ENCODE measurements around the gene ASPM.

Gene ASPM

DNA sequence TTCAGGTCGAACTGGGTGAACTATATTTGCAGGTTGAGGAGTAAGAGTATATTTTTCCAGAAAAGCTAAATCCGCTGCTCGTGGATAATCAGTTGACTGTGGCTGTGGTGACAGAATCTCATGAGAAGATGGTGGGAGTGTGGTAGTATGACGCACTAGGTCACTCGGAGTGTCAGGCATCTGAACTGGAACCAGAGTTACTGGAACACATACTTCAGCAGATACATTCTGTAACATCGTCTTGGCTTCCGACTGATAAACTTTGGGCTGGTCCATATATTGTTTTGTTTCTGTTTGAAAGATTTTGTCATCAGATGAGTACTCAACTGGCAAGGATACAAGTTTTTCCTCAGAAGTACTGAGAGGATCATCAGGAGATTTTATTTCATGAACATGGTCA is 13.0 kb upstream of the ASPM start:
- Mint-ChIP-seq H3K27me3 (ENCODE audit: low read depth) (no peaks in the 10 kb centered on the region), H3K4me3 (no peak overlapping the region), H3K36me3 (ENCODE audit: low read depth) (peaks cover 9% of the 10 kb centered on the region), H3K4me1 (ENCODE audit: low read depth) (peaks cover 4% of the 10 kb centered on the region), H3K27ac (no peak overlapping the region), H3K9me3 (no peaks in the 10 kb centered on the region)

DNA sequence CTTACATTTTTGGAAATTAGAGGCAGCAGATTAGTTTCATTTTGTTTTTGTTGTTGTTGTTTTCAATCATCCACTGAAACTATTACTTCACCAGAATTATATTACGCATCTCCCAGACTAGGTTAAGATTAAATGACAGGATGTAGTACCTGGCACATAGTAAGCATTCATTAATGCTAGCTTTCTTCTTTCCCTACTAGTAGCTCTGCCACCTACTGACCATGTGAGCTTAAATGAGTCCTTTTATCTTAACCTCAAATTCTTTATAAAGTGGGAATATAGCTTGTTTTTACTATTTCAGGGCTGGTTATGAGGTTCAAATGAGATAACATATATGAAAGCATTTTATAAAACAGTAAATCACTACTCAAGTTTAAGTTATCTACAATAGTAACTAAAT is 10.2 kb upstream of the ASPM start:
- Mint-ChIP-seq H3K9me3 (no peaks in the 10 kb centered on the region), H3K4me3 (no peak overlapping the region), H3K36me3 (ENCODE audit: low read depth) (peaks cover 6% of the 10 kb centered on the region), H3K27ac (no peak overlapping the region), H3K27me3 (ENCODE audit: low read depth) (no peaks in the 10 kb centered on the region), H3K4me1 (ENCODE audit: low read depth) (peaks cover 4% of the 10 kb centered on the region)

- H3K36me3 Mint-ChIP-seq (ENCODE audit: low read depth) = no peaks in the 10 kb centered on the region
- no peak overlapping the region for H3K4me3 Mint-ChIP-seq
- no peaks in the 10 kb centered on the region for H3K9me3 Mint-ChIP-seq
- H3K4me1 Mint-ChIP-seq (ENCODE audit: low read depth) = peaks cover 4% of the 10 kb centered on the region
- H3K27ac Mint-ChIP-seq = no peak overlapping the region
- H3K27me3 Mint-ChIP-seq (ENCODE audit: low read depth) = no peaks in the 10 kb centered on the region
These were observed 6.2 kb upstream of the ASPM start for GRCh38 chr1:197152662-197153061.

DNA sequence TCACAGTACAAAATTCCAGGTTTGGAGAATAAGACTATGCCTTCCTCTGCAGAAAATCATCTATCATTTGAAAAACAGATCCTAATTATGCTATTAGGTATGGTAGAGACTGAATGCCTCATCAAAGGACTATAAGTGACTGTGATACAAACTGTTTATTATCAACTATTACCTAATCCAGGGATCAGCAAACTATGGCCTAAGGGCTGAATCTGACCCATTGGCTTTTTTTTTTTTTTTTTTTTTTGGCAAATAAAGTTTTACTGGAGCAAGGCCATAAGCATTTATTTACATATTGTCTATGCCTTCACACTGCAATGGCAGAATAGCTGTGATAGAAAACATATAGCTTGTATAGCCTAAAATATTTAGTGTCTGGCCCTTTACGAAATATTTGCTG is 4.7 kb upstream of the ASPM start:
- H3K36me3 Mint-ChIP-seq (ENCODE audit: low read depth) = peaks cover 3% of the 10 kb centered on the region
- H3K4me1 Mint-ChIP-seq (ENCODE audit: low read depth) = peaks cover 4% of the 10 kb centered on the region
- no peak overlapping the region for H3K4me3 Mint-ChIP-seq
- no peaks in the 10 kb centered on the region for H3K9me3 Mint-ChIP-seq
- no peak overlapping the region for H3K27ac Mint-ChIP-seq
- no peaks in the 10 kb centered on the region for H3K27me3 Mint-ChIP-seq (ENCODE audit: low read depth)

DNA sequence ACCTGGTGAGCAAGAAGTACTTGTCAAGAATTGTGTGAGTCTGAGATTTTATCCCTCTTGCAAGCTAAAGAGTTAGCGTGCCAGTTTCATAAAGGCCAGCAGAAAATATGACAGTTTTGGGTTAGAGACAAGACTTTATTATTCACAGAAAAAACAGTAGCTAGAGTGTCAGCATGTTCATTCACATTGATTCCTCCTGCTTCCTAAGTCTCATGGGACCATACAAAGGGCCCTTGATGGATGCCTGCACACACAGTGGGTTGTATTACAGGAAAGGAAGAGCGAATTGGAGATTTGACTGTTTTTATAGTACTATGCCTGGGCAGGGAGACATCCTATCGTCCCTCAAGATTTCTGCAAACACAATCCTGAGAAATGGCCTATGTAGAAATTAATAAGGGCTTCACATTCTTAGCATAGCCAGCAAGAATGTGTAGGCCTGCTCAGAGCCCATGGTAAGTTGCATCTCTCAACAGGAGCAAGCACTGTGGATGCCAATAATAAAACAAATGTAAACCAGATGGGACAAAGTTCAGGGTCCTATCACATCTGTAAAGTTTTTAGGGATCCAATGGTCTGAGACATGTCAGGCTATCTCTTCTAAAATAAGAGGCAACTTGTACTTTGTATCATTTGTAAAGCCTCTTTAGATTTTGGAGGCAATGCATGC is 4.0 kb upstream of the ASPM start:
- Mint-ChIP-seq H3K27ac (no peak overlapping the region), H3K4me1 (ENCODE audit: low read depth) (peaks cover 4% of the 10 kb centered on the region), H3K27me3 (ENCODE audit: low read depth) (no peaks in the 10 kb centered on the region), H3K36me3 (ENCODE audit: low read depth) (peaks cover 3% of the 10 kb centered on the region), H3K9me3 (no peaks in the 10 kb centered on the region), H3K4me3 (no peak overlapping the region)

- no peaks in the 10 kb centered on the region for H3K9me3 Mint-ChIP-seq
- no peaks in the 10 kb centered on the region for H3K27me3 Mint-ChIP-seq (ENCODE audit: low read depth)
- H3K4me1 Mint-ChIP-seq (ENCODE audit: low read depth) = peaks cover 5% of the 10 kb centered on the region
- no peak overlapping the region for H3K27ac Mint-ChIP-seq
- peaks cover 5% of the 10 kb centered on the region for H3K36me3 Mint-ChIP-seq (ENCODE audit: low read depth)
- no peak overlapping the region for H3K4me3 Mint-ChIP-seq
These were observed 2.9 kb upstream of the ASPM start for GRCh38 chr1:197149340-197149739.

DNA sequence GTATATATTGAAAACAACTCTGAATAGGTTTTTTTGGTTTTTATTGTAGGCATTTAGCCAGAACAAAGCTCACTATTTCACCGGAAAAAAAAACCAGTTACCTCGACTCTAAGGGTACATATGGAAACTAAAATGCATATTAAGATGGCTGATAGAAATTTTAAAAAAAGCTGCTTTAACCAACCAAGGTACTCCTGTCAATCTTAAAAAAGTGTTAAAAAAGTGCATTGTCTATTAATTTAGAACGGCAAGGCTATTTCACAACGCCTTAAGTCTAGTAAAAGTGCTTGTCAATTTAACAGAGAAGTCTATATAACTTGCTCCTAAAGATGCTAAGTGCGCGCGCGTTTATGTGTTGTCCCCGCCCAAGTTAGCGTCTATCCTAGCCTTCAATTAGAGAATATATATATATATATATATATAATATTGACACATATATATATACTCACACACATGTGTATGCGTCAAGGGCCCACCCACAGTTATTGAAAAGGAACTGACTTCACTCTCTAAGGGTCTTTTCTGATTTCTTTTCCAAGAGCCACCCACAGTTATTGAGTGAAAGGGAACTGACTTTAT is 934 bp downstream of the ASPM start:
- Mint-ChIP-seq H3K27ac (peak overlapping the region; percentile 92), H3K27me3 (ENCODE audit: low read depth) (no peaks in the 10 kb centered on the region), H3K9me3 (no peaks in the 10 kb centered on the region), H3K4me1 (ENCODE audit: low read depth) (peaks cover 29% of the 10 kb centered on the region), H3K4me3 (peak overlapping the region; percentile 86), H3K36me3 (ENCODE audit: low read depth) (peaks cover 17% of the 10 kb centered on the region)

DNA sequence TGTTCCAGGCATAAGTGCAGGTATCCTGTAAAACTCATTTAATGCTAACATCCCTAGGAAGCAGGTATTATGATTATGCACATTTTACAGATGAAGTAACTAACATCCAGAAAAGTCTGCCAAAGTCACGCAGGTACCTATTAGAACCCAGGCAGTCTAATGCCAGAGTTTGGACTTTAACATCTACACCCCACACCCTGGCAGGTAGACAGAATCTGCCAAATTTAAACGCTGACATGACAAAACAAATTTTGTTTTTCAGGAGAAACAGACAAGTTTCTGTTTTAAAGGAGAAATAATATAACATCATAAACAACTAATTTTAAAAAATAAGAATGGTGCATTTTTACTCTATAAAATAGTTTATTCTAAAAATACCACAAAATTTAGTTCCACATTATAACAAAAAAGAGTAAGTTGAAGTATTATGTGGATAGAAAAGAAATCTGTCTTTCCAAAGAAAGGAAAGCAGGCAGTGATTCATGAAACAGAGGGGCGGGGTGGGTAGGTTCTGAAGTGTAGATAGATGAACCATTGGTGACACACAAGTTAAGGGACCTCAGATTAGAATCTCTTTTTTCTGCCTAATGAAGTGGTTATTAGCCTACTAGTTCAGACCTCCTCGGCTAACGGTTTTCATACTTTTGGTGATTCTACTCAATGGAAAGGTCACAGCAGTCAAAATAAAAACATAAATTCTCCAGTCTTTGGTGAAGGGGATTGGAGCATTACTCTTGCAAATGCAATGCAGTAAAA is 1.7 kb downstream of the ASPM start:
- Mint-ChIP-seq H3K4me1 (ENCODE audit: low read depth) (peaks cover 36% of the 10 kb centered on the region), H3K9me3 (no peaks in the 10 kb centered on the region), H3K27me3 (ENCODE audit: low read depth) (no peaks in the 10 kb centered on the region), H3K36me3 (ENCODE audit: low read depth) (peaks cover 22% of the 10 kb centered on the region), H3K4me3 (peak overlapping the region; percentile 86), H3K27ac (peak overlapping the region; percentile 79)

DNA sequence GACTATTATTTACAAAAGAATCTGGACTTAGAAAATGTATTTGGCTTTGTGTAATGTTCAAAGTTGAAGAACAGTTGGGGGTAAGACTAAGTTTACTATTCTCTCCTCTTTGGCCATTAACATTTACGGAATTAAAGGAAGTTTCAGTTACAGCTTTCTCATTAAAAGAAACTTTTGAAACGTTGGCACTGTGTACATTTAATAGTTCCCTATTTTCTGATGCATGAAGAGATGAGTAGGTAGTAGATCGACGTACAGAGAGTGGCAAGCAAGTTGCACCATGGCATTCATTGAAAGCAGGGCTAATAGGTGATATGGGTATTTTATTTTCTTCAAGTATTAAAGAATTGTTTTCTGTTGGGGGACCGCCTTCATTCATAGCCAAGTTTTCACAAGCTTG is 3.2 kb downstream of the ASPM start:
- Mint-ChIP-seq H3K9me3 (no peaks in the 10 kb centered on the region), H3K36me3 (ENCODE audit: low read depth) (peaks cover 26% of the 10 kb centered on the region), H3K4me1 (ENCODE audit: low read depth) (peaks cover 40% of the 10 kb centered on the region), H3K27ac (peak overlapping the region; percentile 38), H3K4me3 (peak overlapping the region; percentile 35), H3K27me3 (ENCODE audit: low read depth) (no peaks in the 10 kb centered on the region)

GRCh38 chr1:197141575-197141974 is 4.9 kb downstream of the ASPM start:
- H3K27ac Mint-ChIP-seq = peak overlapping the region; percentile 55
- peak overlapping the region; percentile 63 for H3K4me3 Mint-ChIP-seq

GRCh38 chr1:197140121-197140520 is 6.3 kb downstream of the ASPM start:
- peaks cover 44% of the 10 kb centered on the region for H3K4me1 Mint-ChIP-seq (ENCODE audit: low read depth)
- no peaks in the 10 kb centered on the region for H3K27me3 Mint-ChIP-seq (ENCODE audit: low read depth)
- peaks cover 29% of the 10 kb centered on the region for H3K36me3 Mint-ChIP-seq (ENCODE audit: low read depth)

More at GRCh38 chr1:197141575-197141974, 4.9 kb downstream of the ASPM start:
- H3K36me3 Mint-ChIP-seq (ENCODE audit: low read depth) = peaks cover 32% of the 10 kb centered on the region
- peaks cover 45% of the 10 kb centered on the region for H3K4me1 Mint-ChIP-seq (ENCODE audit: low read depth)
- no peaks in the 10 kb centered on the region for H3K9me3 Mint-ChIP-seq
- H3K27me3 Mint-ChIP-seq (ENCODE audit: low read depth) = no peaks in the 10 kb centered on the region

DNA sequence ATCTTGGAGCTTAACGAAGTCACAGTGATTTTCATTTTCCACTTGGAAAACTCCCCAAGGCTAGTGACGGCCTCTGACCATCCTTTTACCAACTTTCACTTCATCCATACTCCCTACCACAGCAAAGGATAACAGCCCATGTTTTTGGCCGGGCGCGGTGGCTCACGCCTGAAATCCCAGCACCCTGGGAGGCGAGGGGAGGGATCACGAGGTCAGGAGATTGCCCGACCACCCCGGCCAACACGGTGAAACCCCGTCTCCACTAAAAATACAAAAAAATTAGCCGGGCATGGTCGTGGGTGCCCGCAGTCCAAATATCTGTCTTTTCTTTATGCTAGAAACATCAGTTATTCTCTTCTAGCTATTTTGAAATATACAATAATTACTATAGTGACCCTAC is 7.3 kb downstream of the ASPM start:
- Mint-ChIP-seq H3K27me3 (ENCODE audit: low read depth) (no peaks in the 10 kb centered on the region), H3K27ac (peak overlapping the region; percentile 53), H3K4me1 (ENCODE audit: low read depth) (peaks cover 46% of the 10 kb centered on the region), H3K9me3 (no peaks in the 10 kb centered on the region), H3K4me3 (no peak overlapping the region), H3K36me3 (ENCODE audit: low read depth) (peaks cover 30% of the 10 kb centered on the region)

More at GRCh38 chr1:197140121-197140520, 6.3 kb downstream of the ASPM start:
- H3K27ac Mint-ChIP-seq = peak overlapping the region; percentile 63
- peak overlapping the region; percentile 3 for H3K4me3 Mint-ChIP-seq
- no peaks in the 10 kb centered on the region for H3K9me3 Mint-ChIP-seq

DNA sequence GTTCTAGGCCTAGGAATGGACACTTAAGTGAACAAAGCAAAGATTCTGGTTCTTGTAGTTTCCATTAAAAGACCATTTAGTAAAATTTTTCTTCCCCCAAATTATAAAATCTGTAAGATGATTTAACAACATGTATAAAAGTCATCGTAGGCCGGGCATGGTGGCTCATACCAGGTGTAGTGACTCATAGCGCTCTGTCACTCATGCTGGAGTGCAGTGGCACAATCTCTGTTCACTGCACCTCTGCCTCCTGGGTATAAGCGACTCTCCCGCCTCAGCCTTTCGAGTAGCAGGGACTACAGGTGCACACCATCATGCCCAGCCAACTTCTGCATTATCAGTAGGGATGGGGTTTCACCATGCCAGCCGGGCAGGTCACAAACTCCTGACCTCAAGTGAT is 9.1 kb downstream of the ASPM start:
- H3K27me3 Mint-ChIP-seq (ENCODE audit: low read depth) = no peaks in the 10 kb centered on the region
- H3K9me3 Mint-ChIP-seq = no peaks in the 10 kb centered on the region
- H3K4me1 Mint-ChIP-seq (ENCODE audit: low read depth) = peaks cover 35% of the 10 kb centered on the region
- peaks cover 35% of the 10 kb centered on the region for H3K36me3 Mint-ChIP-seq (ENCODE audit: low read depth)
- no peak overlapping the region for H3K4me3 Mint-ChIP-seq
- H3K27ac Mint-ChIP-seq = no peak overlapping the region

DNA sequence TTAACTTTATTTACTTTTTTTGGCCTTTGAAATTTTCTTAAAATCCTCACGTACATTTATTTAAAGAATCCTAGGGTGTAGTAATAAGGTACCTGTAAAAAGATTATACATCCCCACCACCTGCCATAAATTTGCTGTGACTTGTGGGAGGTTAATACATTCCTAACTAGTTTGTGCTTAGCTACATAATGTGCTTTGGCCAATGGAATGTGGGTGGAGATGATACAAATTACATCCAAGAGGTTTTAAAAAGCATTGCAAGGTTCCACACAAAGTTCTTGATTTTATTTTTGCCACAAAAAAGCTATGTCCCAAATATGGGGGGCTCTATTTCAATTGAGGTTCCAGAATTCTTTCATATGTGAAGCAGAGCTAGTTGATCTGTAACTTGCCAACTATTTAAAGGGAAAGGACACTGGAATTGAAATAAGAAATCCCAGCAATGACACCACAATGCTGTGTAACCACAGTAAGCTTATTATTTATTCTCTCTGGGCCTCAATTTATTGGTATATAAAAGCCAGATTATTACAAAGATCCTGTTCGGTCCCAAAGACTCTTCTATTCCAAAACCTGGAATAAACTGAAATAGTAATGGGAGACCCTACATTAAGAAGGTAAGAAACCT is 15.7 kb downstream of the ASPM start:
- Mint-ChIP-seq H3K36me3 (ENCODE audit: low read depth) (peaks cover 32% of the 10 kb centered on the region), H3K27me3 (ENCODE audit: low read depth) (no peaks in the 10 kb centered on the region), H3K4me3 (no peak overlapping the region), H3K27ac (no peak overlapping the region), H3K9me3 (no peaks in the 10 kb centered on the region), H3K4me1 (ENCODE audit: low read depth) (peaks cover 11% of the 10 kb centered on the region)

Data from T-helper 1 cell treated with Interleukin-12 subunit alpha and Interleukin-12 subunit beta and Interleukin-4 antibody, amounts not matched to agents 30 μg/mL and 1 μg/mL, for 36 hours (primary cell).